Right cardiac atrium (tissue), 5 donors: Measurements from ENCODE around the gene PLK5. TPM values are rescaled to one million over a fixed set of nuclear protein-coding genes. Genes with fewer than 3 reads are reported as not detected.
A peak's percentile ranks its signal among the peaks of the same experiment; 100 is the strongest.
"Not testable (repeated sequence)": the region's sequence is repeated elsewhere in the genome, so short reads cannot be mapped to it uniquely, and the experiment has no call there.

Experiments
- ATAC-seq, 2 donors: fragments of 200-7000 bp; cut with Tn5 transposase; one replicate each; pipeline versions ENCODE4 v1.8.0 to v1.9.1; 2020; ENCODE audit warnings: moderate library complexity in 2 of 2, mild to moderate bottlenecking in 1 of 2
- DNase-seq, 3 donors: peaks; one replicate each; pipeline ENCODE4 v3.0.0-alpha.2; 2020
- H3K27ac ChIP-seq: one replicate; pipeline ENCODE4 v1.5.1; 2013; ENCODE audit warnings: mild to moderate bottlenecking, low read length, control low read depth, moderate library complexity
- H3K27me3 ChIP-seq: one replicate; pipeline ENCODE4 v1.6.1; 2013; ENCODE audit not compliant: control insufficient read depth, insufficient read depth
- H3K4me1 ChIP-seq: one replicate; pipeline ENCODE4 v1.6.1; 2013; ENCODE audit warnings: low read length; ENCODE audit not compliant: control insufficient read depth, insufficient read depth
- H3K4me3 ChIP-seq: one replicate; pipeline ENCODE4 v1.5.1; 2013; ENCODE audit warnings: low read length, control low read depth
- H3K9me3 ChIP-seq: one replicate; pipeline ENCODE4 v1.6.1; 2013; ENCODE audit warnings: low read length; ENCODE audit not compliant: control insufficient read depth
- WGBS: extraction: QIAGEN DNeasy Blood & Tissue Kit; methylation state at CpG from one replicate; pipeline ENCODE4 v1.1.7; 2013; 5-methylcytosine and 5-hydroxymethylcytosine counted together
- intact Hi-C, 4 donors: fragments of 100-400 bp; cut with DNase I; formaldehyde crosslinking; loops; one replicate each; pipeline versions ENCODE4 v1.11.0 to v1.14.0; 2022 to 2023
- long read RNA-seq, 4 donors: library from polyadenylated mRNA; unstranded; transcript quantifications; one replicate each; pipeline ENCODE4 v2.0.0, GENCODE V29; 2020 to 2021
- polyA plus RNA-seq: library from polyadenylated mRNA; stranded (reverse); fragments of 200-250 nt; gene quantifications from one replicate; pipeline ENCODE4 v1.2.3, GENCODE V29; 2013
- total RNA-seq, 4 donors: library from RNA; stranded (reverse); fragmentation: NEBNext Ultra II Directional; extraction: Animal tissue kit (Norgen Biotek cat#: 25700); gene quantifications; one replicate each; pipeline ENCODE4 v1.2.1, GENCODE V29; 2021
- donor health status: healthy with polysubstance abuse.
- donor health status: DM: no; HTN: yes; CAD: no.
- donor health status: DM: no; HTN: no; CAD: no.
- donor health status: DM: no; HTN: yes; CAD: no; lungs with severe emphysema.
- donor health status: DM: yes; HTN: yes; CAD: no.

The PLK5 gene
- not detected for total RNA-seq
- polyA plus RNA-seq, result 0.11 TPM
- long read RNA-seq, donor 1, result 0 reads
- long read RNA-seq, donor 2, result 0 reads
- long read RNA-seq, donor 3, result 0 reads
- long read RNA-seq, donor 4, result 0 reads

GRCh38 chr19:1523412-1524286 is at the start of gene PLK5:
Gene PLK5 (plus strand): TSS chr19:1524077. CDS start chr19:1526997, 2,920 bp downstream.
- Histone ChIP-seq H3K27me3 (no peaks in the 10 kb centered on the region), H3K4me1 (no peaks in the 10 kb centered on the region), H3K27ac (no peak within 1 kb of the TSS), H3K4me3 (peak within 1 kb of the TSS; percentile 8), H3K9me3 (no peaks in the 10 kb centered on the region)
- peak in 2 of 3 donors; percentile 49 to 52 for DNase-seq
- ATAC-seq, result no peak
- intact Hi-C loops, result no loop called here
- 7% methylated on average over 92 of the region's 92 CpGs for WGBS

DNA sequence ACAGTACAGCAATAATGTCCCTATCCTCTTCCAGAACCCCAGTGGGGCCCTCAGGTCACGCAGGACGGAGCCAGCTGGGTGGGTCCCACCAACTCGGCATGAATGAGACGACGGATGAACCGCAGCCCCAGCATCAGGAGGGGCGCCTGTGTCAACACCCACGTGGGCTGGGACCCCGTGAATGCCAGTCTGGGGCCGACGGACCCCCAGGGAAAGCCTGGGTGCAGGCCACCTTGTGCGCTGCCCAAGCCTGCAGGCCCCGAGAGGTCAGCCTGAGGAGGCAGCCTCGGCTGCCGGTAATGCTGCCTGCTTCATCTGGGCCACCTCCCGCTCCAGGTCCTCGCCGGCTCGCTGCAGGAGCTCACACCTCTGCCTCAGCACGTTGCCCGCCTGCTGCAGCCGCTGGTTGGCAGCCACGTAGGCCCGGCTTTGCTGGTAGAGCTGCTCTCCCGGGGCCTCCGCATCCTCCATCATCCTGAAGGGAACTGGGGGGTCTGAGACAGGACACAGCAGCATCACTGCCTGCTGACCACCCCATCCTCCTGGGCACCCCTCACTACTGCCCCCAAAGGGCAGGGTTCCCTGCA is 49.0 kb upstream of the PLK5 start:
- intact Hi-C loops, result no loop called here
- Histone ChIP-seq H3K9me3 (no peaks in the 10 kb centered on the region), H3K4me1 (no peaks in the 10 kb centered on the region), H3K27ac (no peak overlapping the region), H3K4me3 (no peak overlapping the region), H3K27me3 (no peaks in the 10 kb centered on the region)
- no peak for ATAC-seq
- DNase-seq, result peak; percentile 14 to 64 (median 45)
- WGBS, result 87% methylated on average over 26 of the region's 26 CpGs

GRCh38 chr19:1475751-1476437 is 48.0 kb upstream of the PLK5 start:
- H3K27ac ChIP-seq, result no peak overlapping the region
- intact Hi-C loops, result no loop called here
- no peaks in the 10 kb centered on the region for H3K4me1 ChIP-seq
- H3K4me3 ChIP-seq, result no peak overlapping the region
- no peak for ATAC-seq
- H3K9me3 ChIP-seq, result no peaks in the 10 kb centered on the region
- 89% methylated on average over 31 of the region's 31 CpGs for WGBS
- peak; percentile 11 to 60 (median 43) for DNase-seq
- no peaks in the 10 kb centered on the region for H3K27me3 ChIP-seq

DNA sequence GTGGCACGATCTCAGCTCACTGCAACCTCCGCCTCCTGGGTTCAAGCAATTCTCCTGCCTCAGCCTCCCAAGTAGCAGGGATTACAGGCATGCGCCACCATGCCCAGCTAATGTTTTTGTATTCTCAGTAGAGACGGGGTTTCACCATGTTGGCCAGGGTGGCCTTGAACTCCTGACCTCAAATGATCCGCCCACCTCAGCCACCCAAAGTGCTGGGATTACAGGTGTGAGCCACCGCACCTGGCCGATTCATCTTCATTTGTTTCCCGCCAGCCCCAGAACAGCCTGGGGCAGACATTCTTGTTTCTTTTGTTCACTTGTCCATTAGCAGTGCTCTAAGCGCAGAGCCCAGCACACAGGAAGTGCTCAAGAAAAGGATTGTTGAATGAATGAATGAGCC is 46.8 kb upstream of the PLK5 start:
- H3K9me3 ChIP-seq, DNase-seq, H3K27ac ChIP-seq, ATAC-seq, H3K27me3 ChIP-seq, intact Hi-C loops, H3K4me1 ChIP-seq, H3K4me3 ChIP-seq: not testable (repeated sequence)
- 95% methylated on average over 9 of the region's 9 CpGs for WGBS

DNA sequence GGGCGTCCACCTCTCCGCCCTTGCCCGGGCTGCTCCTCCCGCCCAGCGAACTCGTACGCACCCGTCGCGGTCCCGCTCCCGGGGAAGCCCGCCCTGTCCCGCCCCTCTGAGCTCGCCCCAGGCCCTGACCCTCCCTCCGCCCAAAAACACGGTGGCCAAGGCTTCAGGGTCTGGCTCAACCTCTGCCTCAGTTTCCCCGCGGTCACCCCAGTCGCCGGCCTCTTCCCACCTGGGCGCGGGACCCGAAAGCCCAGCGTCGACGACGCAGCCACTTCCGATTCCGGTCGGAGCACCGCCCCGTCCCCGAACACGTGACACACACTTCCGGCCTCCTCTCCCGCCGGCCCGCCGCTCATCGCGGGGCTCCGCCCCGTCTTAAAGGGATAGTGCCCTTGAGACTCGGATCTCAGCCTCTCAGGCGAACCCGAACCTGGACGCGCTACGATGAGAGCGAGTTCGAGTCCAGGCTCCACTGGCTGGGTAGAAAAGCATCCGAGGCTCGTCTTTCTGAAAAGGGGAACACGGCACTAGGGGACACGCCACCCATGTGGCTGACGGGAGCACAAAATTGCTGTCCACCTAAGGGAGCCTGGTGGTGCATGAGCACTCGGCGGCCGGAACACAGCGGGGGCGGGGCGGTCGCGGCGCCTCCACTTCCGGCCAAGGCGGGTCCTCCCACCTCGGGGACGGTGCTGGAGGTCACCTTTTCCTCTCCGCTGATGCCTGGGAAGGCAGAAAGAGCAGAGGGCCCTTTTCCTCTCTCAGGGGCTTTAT is 44.8 kb upstream of the PLK5 start, which contains the start of gene C19orf25:
C19orf25 (minus strand) TSS at position 282 of the 774 bp plus-strand sequence. CDS start 312 bp downstream, outside the sequence.
- Histone ChIP-seq H3K4me1 (no peaks in the 10 kb centered on the region), H3K27me3 (no peaks in the 10 kb centered on the region), H3K27ac (no peak within 1 kb of the TSS), H3K4me3 (peak within 1 kb of the TSS; percentile 64), H3K9me3 (no peaks in the 10 kb centered on the region)
- DNase-seq (peak; percentile 95 to 98 (median 98)), ATAC-seq (peak; percentile 95)
- intact Hi-C loops, result no loop called here
- WGBS, result under 1% methylated on average over 71 of the region's 71 CpGs

DNA sequence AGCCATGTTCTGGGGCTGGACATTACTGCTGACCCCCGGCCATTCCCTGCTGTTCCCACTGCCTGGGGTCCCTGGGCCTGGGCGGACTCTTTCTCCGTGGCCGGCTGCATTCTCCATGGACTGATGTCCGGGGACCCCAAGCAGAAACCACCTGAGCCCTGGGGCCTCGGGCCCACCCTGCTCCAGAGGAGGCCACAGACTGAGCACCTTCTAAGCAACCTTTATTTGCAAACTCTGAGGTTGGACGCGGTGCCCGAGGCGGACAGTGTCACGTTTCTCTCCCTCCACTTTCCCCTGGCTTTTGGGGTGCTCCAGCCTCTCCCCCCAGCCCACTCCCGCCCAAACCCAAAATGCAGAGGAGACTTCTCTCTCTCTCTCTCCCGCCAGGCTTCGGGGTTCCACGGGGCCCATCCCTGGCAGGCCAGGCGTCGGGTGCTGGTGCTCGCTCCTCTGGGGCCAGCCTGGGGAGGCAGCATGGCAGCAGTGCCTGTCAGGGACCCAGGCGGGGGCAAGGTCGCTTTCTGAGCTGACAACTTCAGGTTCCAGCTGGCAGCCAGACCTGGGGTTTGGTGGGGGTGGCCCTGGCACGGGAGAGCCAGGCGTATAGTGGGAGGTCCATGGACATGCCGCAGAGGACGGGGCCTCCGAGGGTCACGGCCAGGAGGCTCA is 42.5 kb upstream of the PLK5 start:
- Histone ChIP-seq H3K4me1 (no peaks in the 10 kb centered on the region), H3K27ac (no peak overlapping the region), H3K9me3 (no peaks in the 10 kb centered on the region), H3K4me3 (no peak overlapping the region), H3K27me3 (no peaks in the 10 kb centered on the region)
- no peak for ATAC-seq
- 89% methylated on average over 26 of the region's 26 CpGs for WGBS
- intact Hi-C loops, result no loop called here
- DNase-seq, result peak in 1 of 3 donors; percentile 19

- DNase-seq, result peak in 1 of 3 donors; percentile 65
- WGBS, result 87% methylated on average over 36 of the region's 36 CpGs
- no peaks in the 10 kb centered on the region for H3K4me1 ChIP-seq
Measured at GRCh38 chr19:1481893-1482360, 42.0 kb upstream of the PLK5 start.

GRCh38 chr19:1482361-1483130 is 41.3 kb upstream of the PLK5 start:
- intact Hi-C loops, result no loop called here
- peak in 1 of 3 donors; percentile 66 for DNase-seq
- H3K27ac ChIP-seq, result no peak overlapping the region
- H3K9me3 ChIP-seq, result no peaks in the 10 kb centered on the region
- H3K4me3 ChIP-seq, result no peak overlapping the region
- no peaks in the 10 kb centered on the region for H3K27me3 ChIP-seq
- ATAC-seq, result no peak
- no peaks in the 10 kb centered on the region for H3K4me1 ChIP-seq
- WGBS, result 79% methylated on average over 37 of the region's 37 CpGs

More at GRCh38 chr19:1481893-1482360, 42.0 kb upstream of the PLK5 start:
- H3K27me3 ChIP-seq, result no peaks in the 10 kb centered on the region
- no peaks in the 10 kb centered on the region for H3K9me3 ChIP-seq
- intact Hi-C loops, result no loop called here
- H3K27ac ChIP-seq, result no peak overlapping the region
- no peak for ATAC-seq
- H3K4me3 ChIP-seq, result no peak overlapping the region

GRCh38 chr19:1483131-1483978 is 40.5 kb upstream of the PLK5 start:
- Histone ChIP-seq H3K4me3 (no peak overlapping the region), H3K27me3 (no peaks in the 10 kb centered on the region), H3K9me3 (no peaks in the 10 kb centered on the region), H3K4me1 (no peaks in the 10 kb centered on the region), H3K27ac (no peak overlapping the region)
- intact Hi-C loops, result no loop called here
- DNase-seq, result peak in 1 of 3 donors; percentile 68
- WGBS, result 90% methylated on average over 77 of the region's 77 CpGs
- no peak for ATAC-seq
